ENCODE data around the gene ACR. TPM values are rescaled to one million over a fixed set of nuclear protein-coding genes. Genes with fewer than 3 reads are reported as not detected.

Gene ACR
- total and polyA plus RNA-seq, 2 of the 4 experiments (the other 2 are of a cell fraction), result not detected

DNA sequence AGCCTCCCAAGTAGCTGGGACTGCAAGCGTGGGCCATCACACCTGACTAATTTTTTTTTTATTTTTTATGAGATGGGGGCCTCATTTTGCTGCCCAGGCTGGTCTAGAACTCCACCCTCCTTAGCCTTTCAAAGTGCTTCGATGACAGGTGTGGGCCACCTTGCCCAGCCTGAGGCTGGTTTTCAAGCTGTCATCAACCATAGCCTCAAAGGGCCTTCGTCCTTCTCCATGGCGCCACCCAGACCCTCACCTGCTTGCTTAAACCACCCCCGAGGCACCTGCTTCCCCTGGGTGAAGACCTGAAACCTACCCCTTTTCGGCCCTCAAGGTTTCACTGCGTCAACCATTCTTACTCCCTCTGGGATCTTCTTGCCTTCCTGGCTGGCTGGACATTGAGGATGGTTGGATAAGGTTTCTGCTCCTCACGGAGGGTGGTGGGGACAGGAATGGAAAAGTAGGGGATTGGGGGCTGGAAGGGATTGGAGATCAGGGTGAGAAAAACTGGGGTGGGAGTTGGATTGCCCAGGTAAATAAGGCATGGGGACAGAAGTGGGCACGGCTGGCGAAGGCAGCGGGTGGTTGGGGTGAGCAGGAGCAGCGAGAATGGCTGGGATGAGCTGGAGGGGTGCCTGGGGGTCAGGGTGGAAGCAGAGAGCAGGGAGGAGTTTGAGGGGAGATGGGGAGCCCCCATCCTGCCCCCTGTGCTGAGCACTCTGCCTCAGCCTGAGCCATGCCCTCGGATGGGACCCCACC, 2.8 kb upstream of the ACR start:
- intact Hi-C loops (cut with micrococcal nuclease) (no loop called here), in situ Hi-C loops (cut with MboI; ENCODE audit: low sequenced_read_pairs) (no loop called here), dilution Hi-C loops (cut with HindIII; ENCODE audit: low sequenced_read_pairs, unreplicated experiment) (no loop called here)
- CTCF ChIA-PET, result no interaction called here
- Histone ChIP-seq H3K56ac (ENCODE audit: extremely low read depth, insufficient read depth, low read length) (no peak overlapping the region), H2BK5ac (ENCODE audit: low read depth, low read length, poor library complexity, severe bottlenecking) (no peak overlapping the region), H2BK120ac (ENCODE audit: low read depth, low read length) (no peak overlapping the region), H4K91ac (ENCODE audit: insufficient read depth, low read depth, low read length) (no peak overlapping the region), H3K27me3 (ENCODE audit: control insufficient read depth, insufficient read depth, low read length) (peaks cover 28% of the 10 kb centered on the region), H2AK9ac (replicated peaks; ENCODE audit: low read depth, low read length, poor library complexity) (no peak overlapping the region), H3K9me3 (ENCODE audit: control insufficient read depth, insufficient read depth, low read length) (no peaks in the 10 kb centered on the region), H3K4me1 (ENCODE audit: control insufficient read depth, insufficient read depth, low read length) (peaks cover 7% of the 10 kb centered on the region), H3K36me3 (ENCODE audit: control insufficient read depth, insufficient read depth, low read length) (no peaks in the 10 kb centered on the region), H3K9ac (ENCODE audit: low read depth, low read length) (no peak overlapping the region), H3K9me1 (ENCODE audit: insufficient read depth, low read length) (no peaks in the 10 kb centered on the region), H2AFZ (replicated peaks; ENCODE audit: low read length, poor library complexity) (no peak overlapping the region), H3K4ac (ENCODE audit: low read depth, low read length) (no peak overlapping the region), H3K14ac (replicated peaks; ENCODE audit: low read depth, low read length) (no peak overlapping the region), H3K18ac (ENCODE audit: low read depth, low read length) (no peak overlapping the region), H3K27ac (ENCODE audit: insufficient read depth, low read length) (no peak overlapping the region), H3K4me2 (ENCODE audit: low read depth, low read length) (no peak overlapping the region), H4K20me1 (ENCODE audit: insufficient read depth, low read length) (0 out of 2 replicates have a peak, but pooled peaks cover 5% of the 10 kb centered on the region), H2BK15ac (ENCODE audit: low read depth, low read length) (no peak overlapping the region), H3K23ac (ENCODE audit: low read depth, low read length) (no peak overlapping the region), H4K5ac (ENCODE audit: low read depth, low read length) (no peak overlapping the region), H3K79me1 (ENCODE audit: low read depth in 1 of 2, low read length in 2 of 2) (no peaks in the 10 kb centered on the region), H3K4me3 (ENCODE audit: insufficient read depth, low read depth, low read length) (no peak overlapping the region), H2AK5ac (ENCODE audit: low read depth, low read length) (no peak overlapping the region), H2BK20ac (ENCODE audit: low read depth, low read length) (no peak overlapping the region), H4K8ac (ENCODE audit: low read depth in 2 of 2, low read length in 2 of 2) (no peak overlapping the region)
- POLR2A ChIA-PET (ENCODE audit: unreplicated experiment), result no interaction called here
- WGBS, 2 experiments (ENCODE audit: extremely low coverage in 2 of 2, insufficient read length in 1 of 2), result 100% methylated on average over 1 of the region's 13 CpGs; no CpG with 5 or more reads in 1 of the 2 experiments
- no peak for ATAC-seq (ENCODE audit: low read depth)
- BruUV-seq (replicated peaks), result no TSS peak
- TF ChIP-seq MAFK (IDR thresholded peaks at IDR 0.05; ENCODE audit: low read depth, low read length) (no peak), NFE2L2 (IDR thresholded peaks at IDR 0.05; ENCODE audit: low read depth, low read length) (no peak), RAD21 (IDR thresholded peaks at IDR 0.05; ENCODE audit: low read length) (no peak), CHD1 (IDR thresholded peaks at IDR 0.05; ENCODE audit: low read depth, low read length) (no peak), RFX5 (IDR thresholded peaks at IDR 0.05; ENCODE audit: low read depth, low read length) (no peak), FOS (IDR thresholded peaks at IDR 0.05; ENCODE audit: low read depth, low read length) (no peak), POLR2A (IDR thresholded peaks at IDR 0.05; ENCODE audit: low read depth, low read length) (no peak), MAZ (IDR thresholded peaks at IDR 0.05; ENCODE audit: borderline replicate concordance, low read depth, low read length) (no peak), MXI1 (IDR thresholded peaks at IDR 0.05; ENCODE audit: borderline replicate concordance, low read depth, low read length) (no peak), SMC3 (IDR thresholded peaks at IDR 0.05; ENCODE audit: low read depth, low read length) (no peak), USF2 (IDR thresholded peaks at IDR 0.05; ENCODE audit: low read depth, low read length) (no peak), RCOR1 (IDR thresholded peaks at IDR 0.05; ENCODE audit: insufficient replicate concordance, low read length) (no peak), BHLHE40 (IDR thresholded peaks at IDR 0.05; ENCODE audit: low read depth, low read length) (no peak)
- TF ChIP-seq, protein P1, sequence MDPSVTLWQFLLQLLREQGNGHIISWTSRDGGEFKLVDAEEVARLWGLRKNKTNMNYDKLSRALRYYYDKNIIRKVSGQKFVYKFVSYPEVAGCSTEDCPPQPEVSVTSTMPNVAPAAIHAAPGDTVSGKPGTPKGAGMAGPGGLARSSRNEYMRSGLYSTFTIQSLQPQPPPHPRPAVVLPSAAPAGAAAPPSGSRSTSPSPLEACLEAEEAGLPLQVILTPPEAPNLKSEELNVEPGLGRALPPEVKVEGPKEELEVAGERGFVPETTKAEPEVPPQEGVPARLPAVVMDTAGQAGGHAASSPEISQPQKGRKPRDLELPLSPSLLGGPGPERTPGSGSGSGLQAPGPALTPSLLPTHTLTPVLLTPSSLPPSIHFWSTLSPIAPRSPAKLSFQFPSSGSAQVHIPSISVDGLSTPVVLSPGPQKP (IDR thresholded peaks at IDR 0.05; ENCODE audit: borderline replicate concordance, low read depth, low read length), result no peak
- TF ChIP-seq, protein P2, sequence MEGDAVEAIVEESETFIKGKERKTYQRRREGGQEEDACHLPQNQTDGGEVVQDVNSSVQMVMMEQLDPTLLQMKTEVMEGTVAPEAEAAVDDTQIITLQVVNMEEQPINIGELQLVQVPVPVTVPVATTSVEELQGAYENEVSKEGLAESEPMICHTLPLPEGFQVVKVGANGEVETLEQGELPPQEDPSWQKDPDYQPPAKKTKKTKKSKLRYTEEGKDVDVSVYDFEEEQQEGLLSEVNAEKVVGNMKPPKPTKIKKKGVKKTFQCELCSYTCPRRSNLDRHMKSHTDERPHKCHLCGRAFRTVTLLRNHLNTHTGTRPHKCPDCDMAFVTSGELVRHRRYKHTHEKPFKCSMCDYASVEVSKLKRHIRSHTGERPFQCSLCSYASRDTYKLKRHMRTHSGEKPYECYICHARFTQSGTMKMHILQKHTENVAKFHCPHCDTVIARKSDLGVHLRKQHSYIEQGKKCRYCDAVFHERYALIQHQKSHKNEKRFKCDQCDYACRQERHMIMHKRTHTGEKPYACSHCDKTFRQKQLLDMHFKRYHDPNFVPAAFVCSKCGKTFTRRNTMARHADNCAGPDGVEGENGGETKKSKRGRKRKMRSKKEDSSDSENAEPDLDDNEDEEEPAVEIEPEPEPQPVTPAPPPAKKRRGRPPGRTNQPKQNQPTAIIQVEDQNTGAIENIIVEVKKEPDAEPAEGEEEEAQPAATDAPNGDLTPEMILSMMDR (conservative IDR thresholded peaks at IDR 0.05; ENCODE audit: low read depth, low read length), result no peak
- no peak for DNase-seq

Measured in IMR-90 (cell line).